Natural killer cell (primary cell): ENCODE results near the gene ZNRF3. TPM values are rescaled to one million over a fixed set of nuclear protein-coding genes. Genes with fewer than 3 reads are reported as not detected.

ENCODE experiments used
- ATAC-seq, 3 donors: fragments of 150-1000 bp in 2 of 3; fragments of 200-7000 bp in 1 of 3; cut with Tn5 transposase; 1 replicate in 1 of 3; 2 replicates in 2 of 3; pipeline ENCODE4 v1.10.0; 2021; ENCODE audit warnings: mild to moderate bottlenecking in 2 of 3, moderate library complexity in 2 of 3
- DNase-seq, 2 donors: peaks; one replicate each; pipeline versions ENCODE4 v3.0.0 to v3.0.0-alpha.2; 2013 to 2021; ENCODE audit warnings: mixed read lengths in 1 of 2
- H3K27ac ChIP-seq: one replicate; pipeline ENCODE4 v1.5.1; 2013; ENCODE audit warnings: mild to moderate bottlenecking, low read length
- H3K27me3 ChIP-seq: one replicate; pipeline ENCODE4 v1.6.1; 2013; ENCODE audit warnings: low read length; ENCODE audit not compliant: control insufficient read depth, insufficient read depth
- H3K36me3 ChIP-seq: one replicate; pipeline ENCODE4 v1.6.1; 2013; ENCODE audit warnings: low read length; ENCODE audit not compliant: control insufficient read depth, insufficient read depth
- H3K4me1 ChIP-seq: one replicate; pipeline ENCODE4 v1.6.1; 2013; ENCODE audit warnings: low read length; ENCODE audit not compliant: control insufficient read depth, insufficient read depth
- H3K4me3 ChIP-seq: one replicate; pipeline ENCODE4 v1.5.1; 2013; ENCODE audit warnings: low read length
- H3K9me3 ChIP-seq: one replicate; pipeline ENCODE4 v1.6.1; 2013; ENCODE audit warnings: low read length; ENCODE audit not compliant: control insufficient read depth, insufficient read depth
- H3K27ac Mint-ChIP-seq, 2 donors: one replicate each; pipeline ENCODE4 v1.8.0; 2022; ENCODE audit warnings: mild to moderate bottlenecking in 2 of 2, mixed read lengths in 2 of 2, moderate library complexity in 1 of 2
- H3K27me3 Mint-ChIP-seq, 2 donors: one replicate each; pipeline ENCODE4 v1.8.0; 2022; ENCODE audit warnings: low read depth in 2 of 2, mixed read lengths in 2 of 2
- H3K36me3 Mint-ChIP-seq: one replicate; pipeline ENCODE4 v1.8.0; 2022; ENCODE audit warnings: mixed read lengths
- H3K4me1 Mint-ChIP-seq, 2 donors: one replicate each; pipeline ENCODE4 v1.8.0; 2022; ENCODE audit warnings: mixed read lengths in 2 of 2
- H3K4me3 Mint-ChIP-seq: one replicate; pipeline ENCODE4 v1.8.0; 2022; ENCODE audit warnings: mild to moderate bottlenecking, moderate library complexity, mixed read lengths
- H3K9me3 Mint-ChIP-seq, 2 donors: one replicate each; pipeline ENCODE4 v1.8.0; 2022; ENCODE audit warnings: mixed read lengths in 2 of 2
- CTCF ChIP-seq: fragments of 200-600 bp; IDR thresholded peaks from one replicate; pipeline ENCODE4 v1.8.0; 2022; ENCODE audit warnings: antibody characterized with exemption
- WGBS: methylation state at CpG from one replicate; pipeline ENCODE4 v1.1.7; 2013; ENCODE audit warnings: missing lambda C conversion rate; ENCODE audit not compliant: insufficient coverage; 5-methylcytosine and 5-hydroxymethylcytosine counted together
- intact Hi-C: fragments of 100-400 bp; cut with micrococcal nuclease; formaldehyde crosslinking; loops from one replicate; pipeline ENCODE4 v1.14.2; 2022
- total RNA-seq, 4 donors: library from RNA; stranded (reverse); fragments of 120-200 nt in 1 of 4; gene quantifications; one replicate each; pipeline versions ENCODE4 v1.2.3 to v1.2.4, GENCODE V29; 2013 to 2022

The ZNRF3 gene
- total RNA-seq, 3 donors from 2014 or later (not counting 1 experiment from before 2014, with no cell fraction given) = 0.23 to 0.34 (median 0.33) TPM

- 91% methylated on average over 2 of the region's 4 CpGs for WGBS
- intact Hi-C loops = loop anchor here (5.0 kb wide), 1 partner anchor 97 kb away; no protein-coding TSS in a partner anchor
- H3K4me3 Mint-ChIP-seq = no peak overlapping the region
- H3K27me3 ChIP-seq = peaks cover 7% of the 10 kb centered on the region
- H3K4me1 ChIP-seq = no peaks in the 10 kb centered on the region
- TF ChIP-seq CTCF = peak; percentile 43
- H3K4me1 Mint-ChIP-seq = no peaks in the 10 kb centered on the region
- H3K4me3 ChIP-seq = no peak overlapping the region
- no peak overlapping the region for H3K27ac Mint-ChIP-seq
- H3K36me3 Mint-ChIP-seq = no peaks in the 10 kb centered on the region
- no peak overlapping the region for H3K27ac ChIP-seq
- ATAC-seq = peak in 1 of 3 donors; percentile 32
- peak in 1 of 2 donors; percentile 10 for DNase-seq
- no peaks in the 10 kb centered on the region for H3K9me3 Mint-ChIP-seq
- H3K27me3 Mint-ChIP-seq = peaks cover 76 to 96% of the 10 kb centered on the region in 2 donors
- H3K9me3 ChIP-seq = no peaks in the 10 kb centered on the region
- no peaks in the 10 kb centered on the region for H3K36me3 ChIP-seq
Measured at GRCh38 chr22:28935713-28936112, 52.3 kb downstream of the ZNRF3 start.

DNA sequence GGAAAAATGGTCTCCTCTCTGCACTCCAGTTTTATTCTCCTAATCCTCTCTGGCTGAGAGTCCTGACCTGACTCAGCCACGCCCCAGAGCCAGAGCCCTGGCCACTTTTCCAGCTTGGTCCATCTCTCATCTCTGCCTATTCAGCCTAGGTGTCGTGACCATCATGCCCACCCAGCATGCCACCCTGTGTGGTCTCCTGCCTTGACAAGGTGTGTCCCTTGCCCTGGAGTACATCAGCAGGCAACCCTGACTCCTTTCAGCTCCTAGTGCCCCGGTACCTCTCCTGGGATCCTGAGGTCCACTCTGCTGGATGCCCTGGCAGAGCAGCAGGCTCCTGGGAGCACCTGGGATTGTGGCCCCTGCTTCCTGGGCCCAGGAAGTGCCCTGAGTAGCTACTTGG, 52.8 kb downstream of the ZNRF3 start:
- intact Hi-C loops = loop anchor here (5.0 kb wide), 1 partner anchor 96 kb away; no protein-coding TSS in a partner anchor
- Mint-ChIP-seq H3K36me3 (no peaks in the 10 kb centered on the region), H3K27me3 (peaks cover 73 to 96% of the 10 kb centered on the region in 2 donors), H3K4me3 (no peak overlapping the region), H3K4me1 (no peaks in the 10 kb centered on the region), H3K9me3 (no peaks in the 10 kb centered on the region), H3K27ac (no peak overlapping the region)
- Histone ChIP-seq H3K4me3 (no peak overlapping the region), H3K4me1 (no peaks in the 10 kb centered on the region), H3K9me3 (no peaks in the 10 kb centered on the region), H3K27ac (no peak overlapping the region), H3K36me3 (no peaks in the 10 kb centered on the region), H3K27me3 (peaks cover 7% of the 10 kb centered on the region)
- TF ChIP-seq CTCF = no peak
- ATAC-seq = no peak
- DNase-seq = no peak
- WGBS = 95% methylated on average over 3 of the region's 3 CpGs

DNA sequence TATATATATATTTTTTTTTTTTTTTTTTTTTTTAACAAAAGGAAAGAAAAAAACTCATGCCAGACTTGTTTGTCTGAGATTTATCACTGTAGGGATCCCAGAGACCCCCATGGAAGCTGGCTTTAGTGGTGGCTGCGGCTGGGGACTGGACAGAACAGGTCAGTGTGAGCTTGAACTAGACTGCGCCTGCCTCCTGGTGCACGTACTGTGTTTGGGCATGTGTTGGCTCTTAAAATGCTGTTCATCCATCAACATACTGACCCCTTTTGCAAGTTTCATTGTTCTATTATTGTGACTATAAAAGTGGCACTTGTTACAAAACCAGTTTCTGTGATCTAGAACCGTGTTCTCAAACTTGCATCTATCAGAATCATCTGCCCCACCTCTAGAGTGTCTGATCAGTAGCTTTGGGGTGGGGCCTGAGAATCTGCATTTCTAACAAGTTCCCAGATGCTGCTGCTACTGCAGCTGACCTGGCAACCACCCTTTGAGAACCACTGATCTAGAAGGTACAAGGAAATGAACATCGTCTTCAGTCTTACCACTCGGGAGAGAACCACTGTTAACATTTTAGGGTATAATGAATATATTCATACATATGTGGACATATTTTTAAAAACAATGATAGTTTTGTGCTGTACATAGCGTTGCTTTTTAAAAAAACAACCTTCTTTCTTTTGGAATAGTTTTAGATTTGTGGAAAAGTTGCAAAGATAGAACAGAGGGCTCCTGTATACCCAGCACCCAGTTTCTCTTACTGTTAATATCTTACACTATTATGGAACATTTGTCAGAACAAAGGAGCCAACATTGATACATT, 54.0 kb downstream of the ZNRF3 start:
- no peak overlapping the region for H3K4me3 ChIP-seq
- no peaks in the 10 kb centered on the region for H3K9me3 Mint-ChIP-seq
- H3K27me3 ChIP-seq = peaks cover 5% of the 10 kb centered on the region
- TF ChIP-seq CTCF = no peak
- no peak for DNase-seq
- H3K27ac Mint-ChIP-seq = no peak overlapping the region
- peaks cover 65 to 88% of the 10 kb centered on the region in 2 donors for H3K27me3 Mint-ChIP-seq
- H3K4me3 Mint-ChIP-seq = no peak overlapping the region
- 94% methylated on average over 4 of the region's 7 CpGs for WGBS
- H3K27ac ChIP-seq = no peak overlapping the region
- intact Hi-C loops = loop anchor here (5.0 kb wide), 1 partner anchor 95 kb away; no protein-coding TSS in a partner anchor
- H3K9me3 ChIP-seq = no peaks in the 10 kb centered on the region
- H3K4me1 ChIP-seq = no peaks in the 10 kb centered on the region
- no peak for ATAC-seq
- H3K4me1 Mint-ChIP-seq = no peaks in the 10 kb centered on the region
- H3K36me3 ChIP-seq = no peaks in the 10 kb centered on the region
- no peaks in the 10 kb centered on the region for H3K36me3 Mint-ChIP-seq
